Endothelial cell (in vitro differentiated cells): ENCODE data around the gene VAMP3. TPM values are rescaled to one million over a fixed set of nuclear protein-coding genes. Genes with fewer than 3 reads are reported as not detected.

Experiments
- DNase-seq: peaks from one replicate; pipeline ENCODE4 v3.0.0; 2021; ENCODE audit warnings: low spot score
- H3K27ac Mint-ChIP-seq: one replicate; pipeline ENCODE4 v1.8.0; 2021; ENCODE audit warnings: mixed read lengths, inconsistent platforms; ENCODE audit not compliant: unreplicated experiment
- H3K27me3 Mint-ChIP-seq: one replicate; pipeline ENCODE4 v1.8.0; 2021; ENCODE audit warnings: mild to moderate bottlenecking, moderate library complexity, mixed read lengths, inconsistent platforms; ENCODE audit not compliant: unreplicated experiment
- H3K36me3 Mint-ChIP-seq: one replicate; pipeline ENCODE4 v1.8.0; 2021; ENCODE audit warnings: mild to moderate bottlenecking, low read depth, mixed read lengths, inconsistent platforms; ENCODE audit not compliant: unreplicated experiment
- H3K4me1 Mint-ChIP-seq: one replicate; pipeline ENCODE4 v1.8.0; 2021; ENCODE audit warnings: mild to moderate bottlenecking, mixed read lengths, inconsistent platforms; ENCODE audit not compliant: unreplicated experiment
- H3K4me3 Mint-ChIP-seq: one replicate; pipeline ENCODE4 v1.8.0; 2021; ENCODE audit warnings: mild to moderate bottlenecking, mixed read lengths, inconsistent platforms; ENCODE audit not compliant: unreplicated experiment
- H3K9me3 Mint-ChIP-seq: one replicate; pipeline ENCODE4 v1.8.0; 2021; ENCODE audit warnings: mixed read lengths, inconsistent platforms; ENCODE audit not compliant: unreplicated experiment
- CTCF ChIP-seq: fragments of 200-600 bp; sonication (generic); IDR thresholded peaks from one replicate; pipeline ENCODE4 v1.5.0; 2021; ENCODE audit warnings: antibody characterized with exemption; ENCODE audit not compliant: unreplicated experiment
- long read RNA-seq: library from polyadenylated mRNA; unstranded; transcript quantifications from one replicate; pipeline ENCODE4 v2.0.0, GENCODE V29; 2020; ENCODE audit not compliant: unreplicated experiment
- total RNA-seq: library from RNA; stranded (reverse); fragmentation: NEBNext Ultra II Directional; extraction: Animal tissue kit (Norgen Biotek cat#: 25700); gene quantifications from one replicate; pipeline ENCODE4 v1.2.1, GENCODE V29; 2021; ENCODE audit not compliant: unreplicated experiment

The VAMP3 gene
- total RNA-seq: 91.0 TPM
- long read RNA-seq, transcript VAMP3-201 (5 exons, 2,205 nt): major isoform, 65 of 69 reads
- long read RNA-seq, partial matches to known transcripts: 3 of 69 reads
- long read RNA-seq, other reads (novel, unspliced or antisense): 0 of 69 reads

DNA sequence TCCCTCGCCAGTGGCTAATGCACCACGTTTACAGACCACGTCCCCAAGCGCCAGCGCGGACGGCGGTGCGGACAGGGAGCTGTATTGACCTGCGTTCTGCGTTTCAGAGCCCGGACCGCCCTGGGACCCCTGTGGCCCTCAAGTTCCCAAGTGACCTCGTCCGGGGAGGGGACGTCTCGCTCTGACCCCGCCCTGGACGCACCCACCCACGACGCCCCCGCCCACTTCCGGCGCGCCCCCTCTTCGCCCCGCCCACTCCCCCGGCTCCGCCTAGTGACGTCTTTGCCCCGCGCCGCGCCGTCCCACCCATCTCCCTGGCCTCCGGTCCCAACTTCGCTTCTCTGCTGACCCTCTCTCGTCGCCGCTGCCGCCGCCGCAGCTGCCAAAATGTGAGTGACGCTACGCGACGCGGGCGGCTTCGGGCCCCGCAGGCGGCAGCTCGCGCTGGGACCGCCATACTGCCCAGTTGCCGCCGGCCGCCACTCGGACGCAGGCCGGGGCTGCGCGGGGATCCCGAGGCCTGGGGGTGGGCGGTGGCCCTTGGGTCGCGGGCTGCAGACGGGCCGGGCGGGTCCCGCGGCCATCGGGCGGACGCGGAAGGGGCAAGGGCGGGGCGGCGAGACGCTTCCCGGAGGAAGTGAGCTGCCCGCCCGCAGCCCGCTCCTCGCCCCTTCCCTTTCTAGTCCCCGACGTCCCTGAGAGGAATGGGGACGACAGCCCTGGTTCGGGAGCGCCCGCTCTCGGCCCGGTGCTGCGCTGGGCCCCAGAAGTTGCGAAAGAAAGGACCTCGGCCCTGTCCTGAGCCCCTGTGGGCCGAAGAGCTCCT is at the start of gene VAMP3:
TSS of gene VAMP3 (plus strand) at position 300 of the 826 bp plus-strand sequence. CDS start at position 388, 88 bp downstream.
- peak; percentile 88 for DNase-seq
- Mint-ChIP-seq H3K4me3 (peak within 1 kb of the TSS; percentile 96), H3K27me3 (no peaks in the 10 kb centered on the region), H3K4me1 (peaks cover 8% of the 10 kb centered on the region), H3K9me3 (no peaks in the 10 kb centered on the region), H3K27ac (peak within 1 kb of the TSS; percentile 83), H3K36me3 (peaks cover 5% of the 10 kb centered on the region)
- no peak for TF ChIP-seq CTCF

- no peak for DNase-seq
- H3K36me3 Mint-ChIP-seq: no peaks in the 10 kb centered on the region
- no peak overlapping the region for H3K4me3 Mint-ChIP-seq
- no peak for TF ChIP-seq CTCF
- no peaks in the 10 kb centered on the region for H3K9me3 Mint-ChIP-seq
- H3K4me1 Mint-ChIP-seq: peaks cover 3% of the 10 kb centered on the region
- no peak overlapping the region for H3K27ac Mint-ChIP-seq
- H3K27me3 Mint-ChIP-seq: no peaks in the 10 kb centered on the region
Measured at GRCh38 chr1:7721940-7722669, 49.0 kb upstream of the VAMP3 start.

DNA sequence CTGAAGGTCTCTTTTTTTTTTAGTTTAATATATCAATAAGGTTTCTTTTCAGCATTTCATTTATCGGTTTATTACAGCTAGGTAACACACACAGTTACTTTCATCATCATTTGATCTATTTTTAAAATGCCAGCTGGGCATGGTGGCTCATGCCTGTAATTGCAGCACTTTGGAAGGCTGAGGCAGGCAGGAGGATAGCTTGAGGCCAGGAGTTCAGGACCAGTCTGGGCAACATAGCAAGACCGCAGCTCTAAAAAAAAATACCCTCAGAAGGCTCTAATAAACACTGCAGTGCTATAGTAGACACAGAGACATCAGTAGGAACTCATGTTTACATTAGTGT is 48.5 kb upstream of the VAMP3 start:
- TF ChIP-seq CTCF: no peak
- Mint-ChIP-seq H3K9me3 (no peaks in the 10 kb centered on the region), H3K4me1 (peaks cover 3% of the 10 kb centered on the region), H3K4me3 (no peak overlapping the region), H3K27me3 (no peaks in the 10 kb centered on the region), H3K36me3 (no peaks in the 10 kb centered on the region), H3K27ac (no peak overlapping the region)
- no peak for DNase-seq

DNA sequence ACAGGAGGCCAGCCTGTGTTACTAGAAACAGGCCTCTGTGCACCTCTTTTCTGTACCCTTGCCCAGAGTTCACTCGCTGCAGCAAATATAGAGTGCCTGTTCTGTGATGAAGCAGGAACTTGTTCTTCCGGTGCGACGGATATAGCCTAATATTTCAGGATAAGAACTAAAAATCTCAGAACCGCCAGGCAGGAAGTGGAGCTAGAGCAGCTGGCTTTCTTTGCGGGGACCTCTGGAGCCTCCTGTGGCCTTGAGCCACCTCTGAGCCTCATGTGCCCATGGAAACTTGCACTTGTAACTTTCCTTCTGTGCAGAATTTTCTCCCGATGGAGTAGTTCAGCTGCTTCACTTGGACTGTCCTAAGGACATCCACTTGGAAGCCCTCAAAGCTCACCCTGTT is 44.5 kb upstream of the VAMP3 start:
- no peaks in the 10 kb centered on the region for H3K27me3 Mint-ChIP-seq
- peaks cover 3% of the 10 kb centered on the region for H3K4me1 Mint-ChIP-seq
- H3K36me3 Mint-ChIP-seq: no peaks in the 10 kb centered on the region
- H3K4me3 Mint-ChIP-seq: no peak overlapping the region
- no peak overlapping the region for H3K27ac Mint-ChIP-seq
- DNase-seq: no peak
- TF ChIP-seq CTCF: no peak
- no peaks in the 10 kb centered on the region for H3K9me3 Mint-ChIP-seq
